HCT116 (cell line): Measurements from ENCODE around the gene APELA.

Experiments used
- EZH2 ChIP-seq: fragments of 200-600 bp; sonication (generic); IDR thresholded peaks from 2 replicates; pipeline ENCODE4 v1.6.1; 2017; ENCODE audit warnings: antibody characterized with exemption, mixed run types
- EZH2phosphoT487 ChIP-seq: fragments of 200-600 bp; IDR thresholded peaks from 2 replicates; pipeline ENCODE4 v1.6.1; 2018; ENCODE audit warnings: antibody characterized with exemption, borderline replicate concordance
- POLR2A ChIP-seq: IDR thresholded peaks from 2 replicates; pipeline ENCODE4 v1.7.0; 2011; ENCODE audit warnings: borderline replicate concordance; ENCODE audit not compliant: insufficient read depth, insufficient read length; ENCODE audit errors: extremely low read depth
- POLR2AphosphoS5 ChIP-seq: IDR thresholded peaks from 2 replicates; pipeline ENCODE4 v1.6.1; 2011; ENCODE audit warnings: mild to moderate bottlenecking, low read depth, low read length, moderate library complexity
- RAD21 ChIP-seq: IDR thresholded peaks from 2 replicates; pipeline ENCODE4 v1.6.1; 2012; ENCODE audit warnings: low read depth, mild to moderate bottlenecking
- REST ChIP-seq: IDR thresholded peaks from 2 replicates; pipeline ENCODE4 v1.6.1; 2012; ENCODE audit warnings: low read depth
- SIN3A ChIP-seq: IDR thresholded peaks from 2 replicates; pipeline ENCODE4 v1.6.1; 2012; ENCODE audit warnings: low read depth
- SP1 ChIP-seq: IDR thresholded peaks from 2 replicates; pipeline ENCODE4 v1.6.1; 2012; ENCODE audit warnings: low read depth
- YY1 ChIP-seq: IDR thresholded peaks from 2 replicates; pipeline ENCODE4 v1.6.1; 2011; ENCODE audit warnings: low read length, low read depth, moderate library complexity, mild to moderate bottlenecking; ENCODE audit not compliant: insufficient replicate concordance; ENCODE audit errors: extremely low read depth
- ZNF274 ChIP-seq: fragments of 200-500 bp; sonication (Bioruptor generic); IDR thresholded peaks from 2 replicates; pipeline ENCODE4 v1.6.1; 2014; ENCODE audit warnings: mild to moderate bottlenecking, low read depth, low read length, inconsistent platforms
- TF ChIP-seq, protein P1 (sequence below), 3 experiments: fragments of 200-600 bp in 1 of 3; sonication (generic) in 1 of 3; IDR thresholded peaks in 2 of 3; conservative IDR thresholded peaks in 1 of 3; 2 replicates each; pipeline ENCODE4 v1.5.1; 2012 to 2017; ENCODE audit warnings: low read depth in 2 of 3, low read length in 2 of 3, antibody characterized with exemption in 1 of 3, borderline replicate concordance in 1 of 3, control low read depth in 1 of 3, mild to moderate bottlenecking in 1 of 3, mixed read lengths in 1 of 3, mixed run types in 1 of 3, moderate library complexity in 1 of 3; ENCODE audit not compliant: insufficient read depth in 1 of 3

DNA sequence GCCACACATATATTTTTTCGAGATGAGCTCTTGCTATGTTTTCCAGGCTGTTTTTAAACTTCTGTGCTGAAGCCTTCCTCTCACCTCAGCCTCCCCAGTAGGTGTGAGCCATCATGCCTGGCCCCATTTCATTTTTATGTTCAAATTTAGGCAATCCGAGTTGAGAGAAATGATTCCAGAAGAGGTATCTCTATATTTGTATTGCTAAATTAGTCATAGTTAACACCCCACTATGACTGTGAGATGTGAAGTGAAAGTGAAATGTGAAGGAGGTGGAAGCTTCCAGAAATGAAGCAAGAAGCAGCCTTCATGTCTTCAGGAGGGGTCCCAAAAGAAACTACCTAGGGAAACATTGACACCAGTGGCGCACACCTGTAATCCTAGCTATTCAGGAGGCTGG lies 17.7 kb downstream of the APELA start:
- TF ChIP-seq, protein P1, sequence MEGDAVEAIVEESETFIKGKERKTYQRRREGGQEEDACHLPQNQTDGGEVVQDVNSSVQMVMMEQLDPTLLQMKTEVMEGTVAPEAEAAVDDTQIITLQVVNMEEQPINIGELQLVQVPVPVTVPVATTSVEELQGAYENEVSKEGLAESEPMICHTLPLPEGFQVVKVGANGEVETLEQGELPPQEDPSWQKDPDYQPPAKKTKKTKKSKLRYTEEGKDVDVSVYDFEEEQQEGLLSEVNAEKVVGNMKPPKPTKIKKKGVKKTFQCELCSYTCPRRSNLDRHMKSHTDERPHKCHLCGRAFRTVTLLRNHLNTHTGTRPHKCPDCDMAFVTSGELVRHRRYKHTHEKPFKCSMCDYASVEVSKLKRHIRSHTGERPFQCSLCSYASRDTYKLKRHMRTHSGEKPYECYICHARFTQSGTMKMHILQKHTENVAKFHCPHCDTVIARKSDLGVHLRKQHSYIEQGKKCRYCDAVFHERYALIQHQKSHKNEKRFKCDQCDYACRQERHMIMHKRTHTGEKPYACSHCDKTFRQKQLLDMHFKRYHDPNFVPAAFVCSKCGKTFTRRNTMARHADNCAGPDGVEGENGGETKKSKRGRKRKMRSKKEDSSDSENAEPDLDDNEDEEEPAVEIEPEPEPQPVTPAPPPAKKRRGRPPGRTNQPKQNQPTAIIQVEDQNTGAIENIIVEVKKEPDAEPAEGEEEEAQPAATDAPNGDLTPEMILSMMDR (IDR thresholded peaks at IDR 0.05 in 2 of 3, conservative IDR thresholded peaks at IDR 0.05 in 1 of 3; ENCODE audit: borderline replicate concordance in 1 of 3, insufficient read depth in 1 of 3, low read depth in 2 of 3, low read length in 2 of 3) = no peak
- TF ChIP-seq SP1 (no peak), POLR2AphosphoS5 (no peak), POLR2A (no peak), ZNF274 (no peak), RAD21 (no peak), EZH2 (no peak), SIN3A (no peak), YY1 (no peak), REST (no peak), EZH2phosphoT487 (no peak)
